GM19452 (cell line): Measurements from ENCODE around the gene FBXW9.
"Not testable (repeated sequence)": the region's sequence is repeated elsewhere in the genome, so short reads cannot be mapped to it uniquely, and the experiment has no call there.

Experiments
- ATAC-seq: cut with Tn5 transposase; IDR thresholded peaks from one replicate; pipeline ENCODE4 v1.9.1; 2021; ENCODE audit not compliant: unreplicated experiment

Gene FBXW9

DNA sequence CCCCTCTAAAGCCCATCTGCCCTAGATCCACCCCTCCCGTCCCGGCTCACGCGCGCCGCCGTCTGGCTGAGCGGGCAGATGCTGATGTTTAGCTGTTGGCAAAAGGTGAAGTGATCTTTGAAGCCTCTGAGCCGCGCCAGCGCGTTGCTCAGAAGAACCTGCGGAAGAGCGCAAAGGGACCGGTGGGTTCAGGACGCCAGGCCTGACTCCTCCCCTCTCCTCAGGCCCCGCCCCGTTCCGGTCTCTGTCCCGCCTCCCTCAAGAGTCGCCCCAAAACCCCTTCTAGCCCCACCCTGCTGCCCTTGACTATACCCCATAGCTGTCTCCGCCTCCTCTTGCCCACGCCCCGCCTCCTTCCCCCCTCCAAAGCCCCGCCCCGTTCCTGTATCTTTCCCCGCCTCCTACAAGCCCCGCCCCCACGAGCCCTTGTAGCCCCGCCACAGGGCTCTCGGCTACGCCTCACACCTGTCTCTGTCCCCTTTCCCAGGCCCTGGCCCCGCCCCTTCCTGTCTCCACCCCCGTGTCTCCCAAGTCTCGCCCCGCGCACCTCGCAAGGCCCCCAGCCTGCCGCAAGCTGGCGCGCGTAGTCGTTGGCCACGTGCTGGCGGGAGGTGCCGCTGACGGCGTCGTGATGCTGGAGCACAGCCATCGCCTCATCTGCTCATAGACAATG, 39.4 kb downstream of the FBXW9 start:
- no peak for ATAC-seq

DNA sequence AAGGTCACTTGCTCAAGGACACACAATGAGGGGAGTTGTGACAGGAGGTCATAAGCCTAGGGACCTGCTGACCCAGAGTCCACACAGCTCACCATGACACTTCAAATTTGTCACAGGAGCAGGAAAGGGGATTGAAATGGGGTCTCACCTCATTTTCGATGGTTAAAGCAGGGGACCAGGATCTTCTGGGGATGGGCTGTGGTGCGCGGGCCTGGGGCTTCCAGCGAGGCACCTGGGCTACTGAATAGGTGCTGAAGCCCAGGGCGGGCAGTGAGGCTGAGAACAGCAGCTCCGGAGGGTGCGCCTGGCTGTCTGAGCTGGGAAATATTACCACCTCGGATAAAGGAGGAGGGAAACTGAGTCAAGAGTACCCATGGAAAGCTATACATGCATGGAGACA, 40.9 kb downstream of the FBXW9 start:
- ATAC-seq: no peak

DNA sequence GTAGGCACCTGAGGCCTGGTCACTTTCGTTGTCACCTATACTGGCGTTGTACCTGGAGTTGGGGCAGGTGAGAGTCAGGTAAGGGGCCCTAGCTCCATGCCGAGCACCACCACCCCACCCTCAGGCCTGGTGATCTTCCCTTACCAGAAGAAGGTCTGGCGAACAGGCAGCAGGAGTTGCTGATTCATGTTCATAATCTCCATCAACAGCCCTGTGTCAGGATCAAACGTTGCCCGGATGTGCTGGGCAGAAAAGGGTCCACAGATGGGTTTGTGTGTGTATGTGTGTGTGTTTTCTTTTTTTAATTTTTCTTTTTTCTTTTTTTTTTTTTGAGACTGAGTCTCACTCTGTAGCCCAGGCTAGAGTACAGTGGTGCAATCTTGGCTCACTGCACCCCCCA, 44.2 kb downstream of the FBXW9 start:
- ATAC-seq: no peak

DNA sequence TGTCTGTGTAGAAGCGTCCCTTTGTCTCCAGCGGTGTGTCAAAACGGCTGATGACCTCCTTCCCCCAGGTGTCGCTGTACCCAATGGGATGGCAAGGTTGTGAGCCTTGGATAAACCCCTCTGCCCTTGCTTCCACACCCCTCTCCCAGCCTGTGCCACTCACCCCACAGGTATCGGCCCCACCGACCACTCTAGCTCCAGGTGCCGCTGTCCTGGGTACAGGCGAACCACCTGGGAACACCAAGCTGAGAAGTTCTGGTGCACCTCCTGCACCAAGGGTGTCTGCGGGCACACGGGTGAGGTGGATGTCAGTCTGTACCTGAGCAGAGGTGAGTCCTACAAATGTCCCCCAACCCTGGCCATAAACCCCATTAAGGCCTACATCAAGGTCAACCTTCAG, 46.5 kb downstream of the FBXW9 start:
- no peak for ATAC-seq

DNA sequence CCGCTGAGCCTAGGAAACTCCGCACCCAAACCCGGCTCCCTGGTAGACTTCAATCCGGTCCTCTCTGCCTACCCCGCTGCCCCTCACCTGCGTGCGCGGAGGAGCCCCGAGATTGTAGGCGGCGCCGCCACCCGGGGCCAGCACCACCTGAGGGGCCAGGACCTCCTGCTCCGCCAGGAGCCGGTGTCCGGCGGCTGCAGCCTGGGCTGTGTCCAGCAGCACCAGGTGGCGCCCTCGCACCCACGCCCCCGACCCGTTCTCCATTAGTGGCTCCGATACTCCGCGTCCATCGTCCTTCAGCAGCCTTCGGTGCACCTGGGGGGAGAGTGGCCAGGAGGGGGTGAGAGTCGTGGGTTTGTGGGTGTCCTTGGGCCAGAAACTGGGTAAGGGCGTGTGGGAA, 48.3 kb downstream of the FBXW9 start:
- no peak for ATAC-seq

DNA sequence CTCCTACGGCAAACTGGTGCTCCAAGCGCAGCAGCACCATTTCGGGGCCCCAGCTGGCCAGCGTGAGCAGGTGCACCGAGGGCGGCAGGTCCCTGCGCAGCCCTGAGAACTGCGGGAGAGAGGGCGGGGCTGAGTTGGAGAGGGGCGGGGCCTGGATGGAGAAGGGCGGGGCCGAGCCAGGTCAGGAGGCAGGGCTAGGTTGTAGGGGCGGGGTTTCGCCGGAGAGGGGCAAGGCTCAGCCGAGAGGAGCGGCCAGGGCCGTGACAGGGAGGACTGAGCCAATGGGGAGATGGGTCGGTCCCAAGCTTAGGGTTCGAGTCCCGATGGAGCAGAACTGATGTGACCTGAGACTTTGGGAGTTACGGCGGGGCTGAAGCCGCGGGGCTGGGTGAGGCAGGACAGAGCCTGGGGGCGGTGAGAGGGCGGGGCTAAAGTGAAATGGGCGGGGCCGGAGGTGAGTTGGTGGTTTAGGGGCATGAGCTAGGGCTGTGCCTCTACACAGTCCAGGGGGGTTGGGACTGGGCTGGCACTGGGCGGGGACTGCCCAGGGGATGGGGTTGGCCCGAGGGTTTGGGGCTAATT, 48.9 kb downstream of the FBXW9 start:
- no peak for ATAC-seq

DNA sequence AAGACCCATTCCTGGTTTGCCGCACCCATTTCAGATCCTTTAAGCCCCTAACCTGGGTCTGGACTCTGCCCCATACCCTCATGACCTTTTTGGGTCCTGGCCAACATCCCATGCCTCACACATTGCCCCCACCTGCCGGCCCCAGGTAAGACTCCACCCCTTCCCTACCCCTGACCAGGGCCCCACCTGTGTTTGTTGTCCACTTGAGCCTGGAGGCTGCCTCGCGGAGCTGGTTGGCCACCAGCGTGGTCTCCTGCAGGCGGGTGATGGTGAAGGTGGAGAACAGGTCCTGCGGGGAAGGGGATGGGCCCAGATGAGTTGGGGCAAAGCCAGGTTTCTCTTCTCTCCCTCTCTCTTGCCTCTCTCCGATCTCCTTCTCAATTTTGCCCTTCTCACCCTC, 49.4 kb downstream of the FBXW9 start:
- ATAC-seq: no peak

DNA sequence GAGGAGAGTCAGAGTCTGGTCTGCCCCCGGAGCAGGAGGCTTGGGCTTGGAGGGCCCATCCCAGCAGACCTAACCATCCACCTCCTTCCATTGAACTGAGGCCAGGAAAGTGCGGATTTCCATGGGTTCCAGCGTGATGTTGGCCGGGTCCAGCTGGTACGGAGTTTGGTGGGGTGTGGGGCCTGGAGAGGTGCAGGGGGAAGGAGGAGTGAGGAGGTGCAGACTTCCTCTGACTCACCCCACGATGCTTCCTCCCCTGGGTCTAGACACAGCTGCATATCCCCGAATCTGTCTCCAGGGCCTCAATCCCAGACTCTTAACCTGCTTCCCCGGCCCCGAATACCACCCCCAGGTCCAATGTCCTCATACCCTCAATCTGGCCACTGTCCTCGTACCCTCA, 49.9 kb downstream of the FBXW9 start:
- no peak for ATAC-seq

DNA sequence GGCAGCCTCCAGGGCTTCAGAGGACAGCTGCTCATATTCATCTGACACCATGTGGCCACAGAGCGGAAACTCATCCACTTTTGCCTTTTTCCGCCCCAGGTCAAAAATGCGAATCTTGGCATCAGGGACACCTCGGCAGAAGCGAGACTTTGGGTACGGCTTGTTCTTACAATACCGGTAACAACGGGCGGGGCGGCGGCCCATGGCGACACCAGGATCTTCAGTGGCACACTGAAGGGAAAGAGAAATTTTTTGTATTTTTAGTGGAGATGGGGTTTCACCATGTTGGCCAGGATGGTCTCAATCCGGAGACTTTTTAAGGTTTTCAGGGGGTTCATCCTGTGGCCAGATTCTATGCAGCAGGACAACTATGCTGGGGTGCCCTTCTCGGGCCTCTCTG, 52.7 kb downstream of the FBXW9 start:
- ATAC-seq: not testable (repeated sequence)

DNA sequence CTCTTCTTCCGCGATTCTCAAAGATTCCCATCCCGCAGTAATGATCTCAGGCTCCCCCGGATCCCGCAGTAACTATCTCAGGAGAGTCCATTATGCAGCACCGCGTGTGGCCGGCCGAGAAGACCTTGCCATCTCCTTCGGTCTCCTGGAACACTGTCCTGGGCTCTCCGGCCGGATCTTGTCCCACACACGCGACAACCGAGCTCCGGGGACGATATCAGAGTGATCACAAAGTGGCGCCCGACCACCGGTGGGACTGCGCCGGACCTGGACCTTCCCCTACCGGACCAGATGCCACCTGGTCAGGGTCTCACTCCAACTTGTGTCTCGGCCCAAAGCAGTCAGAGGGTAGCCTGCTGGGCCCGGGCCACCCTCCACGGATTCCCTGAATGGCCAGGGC, 53.9 kb downstream of the FBXW9 start:
- ATAC-seq: no peak

DNA sequence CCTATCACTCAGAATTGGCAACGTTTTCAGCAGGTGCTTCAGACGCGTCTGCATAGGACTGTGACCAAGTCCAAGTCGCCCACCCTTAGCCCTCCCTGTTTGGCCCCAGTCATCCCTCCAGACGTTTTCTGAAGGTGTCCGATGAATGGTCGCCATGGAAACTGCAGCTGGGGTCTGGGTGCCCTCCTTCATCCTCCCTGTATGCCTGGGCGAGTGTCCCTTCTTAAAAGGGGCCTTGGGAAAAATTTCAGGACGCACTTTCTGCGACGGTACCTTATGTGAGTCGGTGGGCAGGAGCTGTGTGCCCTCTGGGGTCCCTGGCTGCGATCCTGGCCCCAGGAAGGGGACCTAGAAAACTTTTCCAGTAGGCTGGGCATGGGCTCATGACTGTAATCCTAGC, 55.0 kb downstream of the FBXW9 start:
- ATAC-seq: no peak

DNA sequence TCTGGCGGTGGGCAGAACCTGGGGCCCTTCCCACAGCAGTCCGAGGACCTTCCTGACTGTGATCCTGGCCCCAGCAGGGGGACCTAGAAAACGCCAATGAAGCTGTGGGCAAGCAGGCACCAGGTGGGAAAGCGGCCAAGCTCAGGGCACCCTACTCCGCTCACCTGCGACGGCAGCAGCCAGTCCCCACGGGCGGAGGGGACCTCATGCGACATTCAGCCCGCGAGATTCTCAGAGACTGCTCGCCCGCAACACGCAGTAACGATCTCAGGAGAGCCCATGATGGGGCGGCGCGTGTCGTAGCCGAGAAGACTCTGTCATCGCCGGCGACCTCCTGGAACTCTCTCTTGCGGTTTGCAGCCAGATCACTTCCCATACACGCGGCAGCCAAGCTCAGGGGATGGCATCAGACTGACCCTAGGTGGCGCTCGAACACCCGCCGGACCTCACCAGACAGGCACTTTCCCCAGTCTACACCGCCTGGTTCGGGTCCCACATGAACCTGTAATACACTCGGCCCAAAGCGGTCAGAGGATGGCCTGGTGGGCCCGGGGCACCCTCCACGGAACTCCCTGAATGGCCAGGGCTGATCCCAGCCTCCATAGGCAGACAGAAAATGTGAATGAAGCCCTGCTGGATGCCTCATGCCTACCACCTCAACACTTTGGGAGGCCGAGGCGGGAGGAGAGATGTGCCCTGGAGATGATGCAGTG, 56.4 kb downstream of the FBXW9 start:
- ATAC-seq: no peak
